Progenitor cell of endocrine pancreas (in vitro differentiated cells): Measurements from ENCODE around the gene CS. TPM values are rescaled to one million over a fixed set of nuclear protein-coding genes. Genes with fewer than 3 reads are reported as not detected.
"Not testable (repeated sequence)": the region's sequence is repeated elsewhere in the genome, so short reads cannot be mapped to it uniquely, and the experiment has no call there.

Source experiments
- DNase-seq: peaks from one replicate; pipeline ENCODE4 v3.0.0; 2021; ENCODE audit warnings: low spot score; ENCODE audit not compliant: unreplicated experiment
- H3K27ac Mint-ChIP-seq: 2 replicates; pipeline ENCODE4 v1.8.0; 2021; ENCODE audit warnings: mild to moderate bottlenecking, moderate library complexity, mixed read lengths
- H3K27me3 Mint-ChIP-seq: 2 replicates; pipeline ENCODE4 v1.8.0; 2021; ENCODE audit warnings: mixed read lengths
- H3K36me3 Mint-ChIP-seq: 2 replicates; pipeline ENCODE4 v1.8.0; 2022; ENCODE audit warnings: mixed read lengths; ENCODE audit not compliant: insufficient read depth
- H3K4me1 Mint-ChIP-seq: 2 replicates; pipeline ENCODE4 v1.8.0; 2021; ENCODE audit warnings: low read depth, mixed read lengths
- H3K4me3 Mint-ChIP-seq: 2 replicates; pipeline ENCODE4 v1.8.0; 2021; ENCODE audit warnings: low read depth, mild to moderate bottlenecking, moderate library complexity, mixed read lengths
- H3K9me3 Mint-ChIP-seq: 2 replicates; pipeline ENCODE4 v1.8.0; 2021; ENCODE audit warnings: low read depth, mixed read lengths
- total RNA-seq: library from RNA; stranded (reverse); gene quantifications from 2 replicates; pipeline ENCODE4 v1.2.1, GENCODE V29; 2021
- TF ChIP-seq, protein P1 (sequence below): fragments of 200-600 bp; sonication (generic); IDR thresholded peaks from one replicate; pipeline ENCODE4 v1.5.0; 2021; ENCODE audit warnings: antibody characterized with exemption, mild to moderate bottlenecking; ENCODE audit not compliant: unreplicated experiment

Gene CS
- total RNA-seq, 1 donor from 2014 or later, result 216 TPM

- Mint-ChIP-seq H3K27me3 (no peaks in the 10 kb centered on the region), H3K36me3 (peaks cover 19% of the 10 kb centered on the region)
Measured at GRCh38 chr12:56271031-56271430, 29.1 kb downstream of the CS start.

DNA sequence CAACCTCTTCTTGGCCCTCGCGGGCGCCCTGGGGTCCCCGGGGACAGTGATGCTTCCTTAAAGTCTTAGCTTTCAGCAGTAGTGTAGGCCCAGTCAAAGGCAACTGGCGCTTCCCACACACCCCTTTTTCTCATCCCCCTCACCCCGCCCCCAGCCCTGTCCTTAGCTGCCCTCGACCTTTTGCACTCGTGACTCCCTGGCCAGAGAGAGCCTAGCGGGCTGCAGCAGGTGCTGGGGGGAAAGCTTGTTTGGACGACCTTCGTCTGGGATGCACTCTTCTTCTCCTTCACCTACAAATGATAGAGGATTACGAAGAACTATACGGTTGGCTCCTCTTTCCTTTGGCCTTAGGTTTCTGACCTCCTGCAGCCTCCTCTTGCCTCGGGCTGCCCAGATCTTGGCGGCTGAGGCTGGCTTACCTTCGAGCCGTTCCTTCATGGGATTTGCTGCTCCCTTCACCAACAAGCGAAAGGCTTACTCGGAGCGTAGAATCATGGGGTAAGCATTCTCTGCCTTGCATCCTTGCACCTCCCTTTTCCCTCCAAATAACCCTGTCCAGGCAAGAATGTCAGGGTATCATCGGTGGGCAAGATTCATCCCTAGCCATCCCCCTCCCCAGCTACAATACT lies 32.6 kb downstream of the CS start:
- Mint-ChIP-seq H3K27ac (no peak overlapping the region), H3K4me1 (peaks cover 10% of the 10 kb centered on the region), H3K9me3 (no peaks in the 10 kb centered on the region), H3K36me3 (peaks cover 6% of the 10 kb centered on the region), H3K27me3 (no peaks in the 10 kb centered on the region), H3K4me3 (peak overlapping the region; percentile 90)
- DNase-seq, result no peak
- TF ChIP-seq, protein P1, sequence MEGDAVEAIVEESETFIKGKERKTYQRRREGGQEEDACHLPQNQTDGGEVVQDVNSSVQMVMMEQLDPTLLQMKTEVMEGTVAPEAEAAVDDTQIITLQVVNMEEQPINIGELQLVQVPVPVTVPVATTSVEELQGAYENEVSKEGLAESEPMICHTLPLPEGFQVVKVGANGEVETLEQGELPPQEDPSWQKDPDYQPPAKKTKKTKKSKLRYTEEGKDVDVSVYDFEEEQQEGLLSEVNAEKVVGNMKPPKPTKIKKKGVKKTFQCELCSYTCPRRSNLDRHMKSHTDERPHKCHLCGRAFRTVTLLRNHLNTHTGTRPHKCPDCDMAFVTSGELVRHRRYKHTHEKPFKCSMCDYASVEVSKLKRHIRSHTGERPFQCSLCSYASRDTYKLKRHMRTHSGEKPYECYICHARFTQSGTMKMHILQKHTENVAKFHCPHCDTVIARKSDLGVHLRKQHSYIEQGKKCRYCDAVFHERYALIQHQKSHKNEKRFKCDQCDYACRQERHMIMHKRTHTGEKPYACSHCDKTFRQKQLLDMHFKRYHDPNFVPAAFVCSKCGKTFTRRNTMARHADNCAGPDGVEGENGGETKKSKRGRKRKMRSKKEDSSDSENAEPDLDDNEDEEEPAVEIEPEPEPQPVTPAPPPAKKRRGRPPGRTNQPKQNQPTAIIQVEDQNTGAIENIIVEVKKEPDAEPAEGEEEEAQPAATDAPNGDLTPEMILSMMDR, result no peak

More at GRCh38 chr12:56271031-56271430, 29.1 kb downstream of the CS start:
- Mint-ChIP-seq H3K4me3 (no peak overlapping the region), H3K4me1 (peaks cover 10% of the 10 kb centered on the region), H3K9me3 (no peaks in the 10 kb centered on the region), H3K27ac (no peak overlapping the region)
- DNase-seq, result no peak
- TF ChIP-seq, protein P1, result peak; percentile 38

GRCh38 chr12:56266693-56267442 lies 33.3 kb downstream of the CS start, which contains the start of gene COQ10A:
Gene COQ10A (plus strand): TSS chr12:56266942. CDS start chr12:56267119, 177 bp downstream.
- TF ChIP-seq, protein P1, result peak; percentile 68
- Mint-ChIP-seq H3K4me3 (peak within 1 kb of the TSS; percentile 90), H3K27me3 (no peaks in the 10 kb centered on the region), H3K27ac (peak within 1 kb of the TSS; percentile 96), H3K36me3 (peaks cover 6% of the 10 kb centered on the region), H3K4me1 (peaks cover 10% of the 10 kb centered on the region), H3K9me3 (no peaks in the 10 kb centered on the region)
- peak; percentile 83 for DNase-seq

DNA sequence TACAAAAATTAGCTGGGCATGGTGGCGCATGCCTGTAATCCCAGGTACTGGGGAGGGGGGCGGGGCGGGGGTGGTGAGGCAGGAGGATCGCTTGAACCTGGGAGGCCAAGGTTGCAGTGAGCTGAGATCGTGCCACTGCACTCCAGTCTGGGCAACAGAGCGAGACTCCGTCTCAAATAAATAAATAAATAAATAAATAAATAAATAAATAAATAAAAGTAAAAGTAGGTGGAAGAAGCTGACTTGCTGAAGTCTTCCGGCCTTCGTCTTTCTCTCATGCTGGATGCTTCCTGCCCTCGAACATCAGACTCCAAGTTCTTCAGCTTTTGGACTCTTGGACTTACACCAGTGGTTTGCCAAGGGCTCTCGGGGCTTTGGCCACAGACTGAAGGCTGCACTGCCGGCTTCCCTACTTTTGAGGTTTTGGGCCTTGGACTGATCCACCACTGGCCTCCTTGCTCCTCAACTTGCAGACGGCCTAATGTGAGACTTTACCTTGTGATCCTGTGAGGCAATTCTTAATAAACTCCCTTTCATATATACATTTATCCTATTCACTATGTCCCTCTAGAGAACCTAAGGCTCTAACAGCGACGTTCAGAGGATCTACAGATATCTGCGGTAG lies 34.0 kb downstream of the CS start:
- not testable (repeated sequence) for DNase-seq, H3K9me3 Mint-ChIP-seq, H3K36me3 Mint-ChIP-seq, H3K27me3 Mint-ChIP-seq
- peaks cover 10% of the 10 kb centered on the region for H3K4me1 Mint-ChIP-seq
- peak overlapping the region; percentile 96 for H3K27ac Mint-ChIP-seq
- peak overlapping the region; percentile 90 for H3K4me3 Mint-ChIP-seq

- H3K4me3 Mint-ChIP-seq, H3K27ac Mint-ChIP-seq, H3K9me3 Mint-ChIP-seq, DNase-seq, H3K27me3 Mint-ChIP-seq, H3K36me3 Mint-ChIP-seq: not testable (repeated sequence)
- H3K4me1 Mint-ChIP-seq, result peaks cover 15% of the 10 kb centered on the region
Measured at GRCh38 chr12:56262955-56263354, 37.2 kb downstream of the CS start.

DNA sequence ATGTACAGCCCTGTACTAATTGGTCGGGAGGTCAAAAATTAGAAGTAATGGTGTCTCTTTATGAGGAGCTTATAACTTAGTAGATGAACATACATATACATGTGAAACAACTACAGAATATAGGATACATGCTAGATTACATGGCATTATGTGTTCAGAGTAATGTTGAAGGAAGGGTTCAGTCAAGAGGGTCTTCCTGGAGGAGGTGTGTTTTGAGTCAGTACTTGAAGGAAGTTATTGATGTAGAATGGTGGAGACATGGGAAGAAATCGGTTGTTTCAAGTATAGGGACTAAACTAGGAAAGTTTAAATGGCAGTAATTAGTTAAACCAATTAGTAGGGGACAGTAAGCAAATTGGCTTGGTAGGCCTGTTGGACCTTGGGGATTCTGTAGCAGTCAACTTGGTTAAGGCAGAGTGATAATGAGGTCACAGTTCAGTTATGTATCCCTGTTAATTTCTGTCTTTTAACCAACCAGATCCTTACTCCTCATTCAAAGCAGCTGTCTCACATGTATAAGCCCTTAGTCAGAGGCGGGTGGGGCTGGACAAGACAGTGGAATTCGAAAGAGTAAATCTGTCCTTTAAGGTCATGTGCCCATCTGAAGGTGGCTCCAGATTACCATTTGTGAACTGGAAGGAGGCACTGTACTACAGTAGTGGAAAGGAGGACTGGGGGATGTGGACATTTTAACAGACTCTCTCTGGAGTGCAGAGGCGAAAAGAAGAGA lies 38.5 kb downstream of the CS start:
- TF ChIP-seq, protein P1, result no peak
- peaks cover 15% of the 10 kb centered on the region for H3K4me1 Mint-ChIP-seq
- H3K9me3 Mint-ChIP-seq, result no peaks in the 10 kb centered on the region
- no peak overlapping the region for H3K27ac Mint-ChIP-seq
- peaks cover 5% of the 10 kb centered on the region for H3K27me3 Mint-ChIP-seq
- H3K4me3 Mint-ChIP-seq, result no peak overlapping the region
- DNase-seq, result no peak
- H3K36me3 Mint-ChIP-seq, result no peaks in the 10 kb centered on the region
